Measurements from ENCODE around the gene CORO1C.

DNA sequence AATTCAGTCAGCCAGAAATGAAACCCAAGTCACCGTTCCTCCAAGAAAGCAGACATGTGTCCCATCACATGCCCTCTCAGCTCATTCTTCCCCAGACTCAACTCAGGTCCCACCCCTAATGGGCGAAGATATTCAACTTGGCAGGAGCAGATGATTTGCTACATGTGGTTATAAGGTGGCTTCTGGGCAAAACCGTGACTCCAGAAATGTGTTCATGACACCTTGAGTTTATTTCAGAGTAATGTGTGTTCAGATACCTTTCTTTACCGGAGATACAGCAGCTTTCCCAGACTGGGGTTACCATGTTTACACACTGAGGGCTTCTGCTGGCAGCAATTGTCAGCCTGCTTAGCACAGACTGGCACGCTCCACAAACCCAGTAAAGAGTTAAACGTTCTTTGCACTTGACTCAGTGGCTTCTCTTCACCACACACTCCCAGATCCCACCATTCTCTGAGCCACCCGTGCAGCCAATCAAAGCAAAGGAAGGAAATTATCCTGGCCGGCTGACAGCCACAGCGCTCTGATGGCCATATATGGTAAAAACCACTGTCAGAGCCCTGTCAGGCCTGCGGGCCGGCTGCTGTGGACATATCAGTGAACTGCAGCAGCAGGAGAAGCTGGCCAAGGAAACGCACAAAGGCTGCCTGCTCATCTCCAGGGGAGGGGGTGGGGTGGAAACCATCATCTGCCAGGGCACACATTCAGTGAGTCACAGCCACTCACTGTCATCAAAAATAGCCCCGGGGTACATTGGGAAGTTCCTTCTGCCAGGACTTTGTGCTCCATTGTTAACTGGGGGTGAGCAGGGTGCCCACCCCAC, 39.9 kb downstream of the CORO1C start:
- TF ChIP-seq GATA2 (IDR thresholded peaks at IDR 0.05; ENCODE audit: low read depth, low read length) = no peak
- TF ChIP-seq GATA3 (IDR thresholded peaks at IDR 0.05; ENCODE audit: low read depth, low read length) = no peak

All from SH-SY5Y (cell line).